ENCODE results near the gene GALNT17.

GALNT17 gene

GRCh38 chr7:71227126-71227525 is 95.2 kb downstream of the GALNT17 start:
- H3K9me3 ChIP-seq (ENCODE audit: low read depth, low read length) = no peaks in the 10 kb centered on the region
- TF ChIP-seq POLR2AphosphoS5 (IDR thresholded peaks at IDR 0.05; ENCODE audit: borderline replicate concordance, low read depth, low read length) = no peak
- TF ChIP-seq EZH2 (IDR thresholded peaks at IDR 0.05) = no peak
- DNase-seq (ENCODE audit: low read depth, low spot score) = no peak
- H3K4me3 ChIP-seq = no peak overlapping the region
- no peak overlapping the region for H3K27ac ChIP-seq
- H3K9ac ChIP-seq (ENCODE audit: insufficient read length) = no peak overlapping the region
- peaks cover 16% of the 10 kb centered on the region; the same call in 1 of the 2 replicates for H3K36me3 ChIP-seq (ENCODE audit: insufficient read depth, low read length)

GRCh38 chr7:71229148-71229547 is 97.2 kb downstream of the GALNT17 start:
- H3K4me3 ChIP-seq = no peak overlapping the region
- H3K9ac ChIP-seq (ENCODE audit: insufficient read length) = no peak overlapping the region
- no peak for DNase-seq (ENCODE audit: low read depth, low spot score)
- H3K9me3 ChIP-seq (ENCODE audit: low read depth, low read length) = no peaks in the 10 kb centered on the region
- H3K36me3 ChIP-seq (ENCODE audit: insufficient read depth, low read length) = peaks cover 16% of the 10 kb centered on the region; the same call in 1 of the 2 replicates
- TF ChIP-seq POLR2AphosphoS5 (IDR thresholded peaks at IDR 0.05; ENCODE audit: borderline replicate concordance, low read depth, low read length) (no peak), FOXP2 (optimal IDR thresholded peaks at IDR 0.05; ENCODE audit: control extremely low read depth, extremely low read length, insufficient read depth) (no peak), EZH2 (IDR thresholded peaks at IDR 0.05) (no peak)
- H3K27ac ChIP-seq = no peak overlapping the region

GRCh38 chr7:71229699-71230098 is 97.8 kb downstream of the GALNT17 start:
- Histone ChIP-seq H3K9ac (ENCODE audit: insufficient read length) (no peak overlapping the region), H3K4me3 (no peak overlapping the region), H3K36me3 (ENCODE audit: insufficient read depth, low read length) (peaks cover 16% of the 10 kb centered on the region; the same call in 1 of the 2 replicates), H3K27ac (no peak overlapping the region), H3K9me3 (ENCODE audit: low read depth, low read length) (no peaks in the 10 kb centered on the region)
- no peak for DNase-seq (ENCODE audit: low read depth, low spot score)
- TF ChIP-seq FOXP2 (optimal IDR thresholded peaks at IDR 0.05; ENCODE audit: control extremely low read depth, extremely low read length, insufficient read depth) (no peak), POLR2AphosphoS5 (IDR thresholded peaks at IDR 0.05; ENCODE audit: borderline replicate concordance, low read depth, low read length) (no peak), EZH2 (IDR thresholded peaks at IDR 0.05) (no peak)

- H3K4me3 ChIP-seq = no peak overlapping the region
- TF ChIP-seq EZH2 (IDR thresholded peaks at IDR 0.05) = no peak
- no peak for TF ChIP-seq POLR2AphosphoS5 (IDR thresholded peaks at IDR 0.05; ENCODE audit: borderline replicate concordance, low read depth, low read length)
- TF ChIP-seq FOXP2 (optimal IDR thresholded peaks at IDR 0.05; ENCODE audit: control extremely low read depth, extremely low read length, insufficient read depth) = no peak
Measured at GRCh38 chr7:71235253-71235652, 103.3 kb downstream of the GALNT17 start.

GRCh38 chr7:71236230-71237105 is 104.5 kb downstream of the GALNT17 start:
- TF ChIP-seq POLR2AphosphoS5 (IDR thresholded peaks at IDR 0.05; ENCODE audit: borderline replicate concordance, low read depth, low read length) (no peak), FOXP2 (optimal IDR thresholded peaks at IDR 0.05; ENCODE audit: control extremely low read depth, extremely low read length, insufficient read depth) (no peak), EZH2 (IDR thresholded peaks at IDR 0.05) (no peak)
- DNase-seq (ENCODE audit: low read depth, low spot score) = no peak
- Histone ChIP-seq H3K9me3 (ENCODE audit: low read depth, low read length) (no peaks in the 10 kb centered on the region), H3K9ac (ENCODE audit: insufficient read length) (no peak overlapping the region), H3K36me3 (ENCODE audit: insufficient read depth, low read length) (no peaks in the 10 kb centered on the region; the same call in 1 of the 2 replicates), H3K4me3 (no peak overlapping the region), H3K27ac (no peak overlapping the region)

More at GRCh38 chr7:71235253-71235652, 103.3 kb downstream of the GALNT17 start:
- Histone ChIP-seq H3K9me3 (ENCODE audit: low read depth, low read length) (no peaks in the 10 kb centered on the region), H3K27ac (no peak overlapping the region), H3K36me3 (ENCODE audit: insufficient read depth, low read length) (no peaks in the 10 kb centered on the region), H3K9ac (ENCODE audit: insufficient read length) (no peak overlapping the region)
- DNase-seq (ENCODE audit: low read depth, low spot score) = no peak

- no peaks in the 10 kb centered on the region; the same call in 1 of the 2 replicates for H3K36me3 ChIP-seq (ENCODE audit: insufficient read depth, low read length)
- no peaks in the 10 kb centered on the region for H3K9me3 ChIP-seq (ENCODE audit: low read depth, low read length)
- H3K27ac ChIP-seq = peak overlapping the region; percentile 33
- TF ChIP-seq FOXP2 (optimal IDR thresholded peaks at IDR 0.05; ENCODE audit: control extremely low read depth, extremely low read length, insufficient read depth) (no peak), EZH2 (IDR thresholded peaks at IDR 0.05) (no peak), POLR2AphosphoS5 (IDR thresholded peaks at IDR 0.05; ENCODE audit: borderline replicate concordance, low read depth, low read length) (no peak)
- no peak overlapping the region for H3K4me3 ChIP-seq
- DNase-seq (ENCODE audit: low read depth, low spot score) = no peak
- no peak overlapping the region for H3K9ac ChIP-seq (ENCODE audit: insufficient read length)
Measured at GRCh38 chr7:71237945-71238344, 106.0 kb downstream of the GALNT17 start.

- peak overlapping the region; percentile 33 for H3K27ac ChIP-seq
- no peaks in the 10 kb centered on the region; the same call in 1 of the 2 replicates for H3K36me3 ChIP-seq (ENCODE audit: insufficient read depth, low read length)
- H3K4me3 ChIP-seq = no peak overlapping the region
- H3K9me3 ChIP-seq (ENCODE audit: low read depth, low read length) = no peaks in the 10 kb centered on the region
- H3K9ac ChIP-seq (ENCODE audit: insufficient read length) = no peak overlapping the region
- DNase-seq (ENCODE audit: low read depth, low spot score) = no peak
- TF ChIP-seq FOXP2 (optimal IDR thresholded peaks at IDR 0.05; ENCODE audit: control extremely low read depth, extremely low read length, insufficient read depth) (no peak), EZH2 (IDR thresholded peaks at IDR 0.05) (no peak), POLR2AphosphoS5 (IDR thresholded peaks at IDR 0.05; ENCODE audit: borderline replicate concordance, low read depth, low read length) (no peak)
Measured at GRCh38 chr7:71238581-71239295, 106.8 kb downstream of the GALNT17 start.

GRCh38 chr7:71239586-71240268 is 107.8 kb downstream of the GALNT17 start:
- peak overlapping the region; percentile 52 for H3K27ac ChIP-seq
- DNase-seq (ENCODE audit: low read depth, low spot score) = no peak
- H3K9ac ChIP-seq (ENCODE audit: insufficient read length) = no peak overlapping the region
- H3K4me3 ChIP-seq = no peak overlapping the region
- no peaks in the 10 kb centered on the region for H3K9me3 ChIP-seq (ENCODE audit: low read depth, low read length)
- TF ChIP-seq FOXP2 (optimal IDR thresholded peaks at IDR 0.05; ENCODE audit: control extremely low read depth, extremely low read length, insufficient read depth) (no peak), POLR2AphosphoS5 (IDR thresholded peaks at IDR 0.05; ENCODE audit: borderline replicate concordance, low read depth, low read length) (no peak), EZH2 (IDR thresholded peaks at IDR 0.05) (no peak)
- no peaks in the 10 kb centered on the region; the same call in 1 of the 2 replicates for H3K36me3 ChIP-seq (ENCODE audit: insufficient read depth, low read length)
